Urinary bladder (tissue), 4 donors: Measurements from ENCODE around the gene SUPT20HL1. TPM values are rescaled to one million over a fixed set of nuclear protein-coding genes. Genes with fewer than 3 reads are reported as not detected.
A peak's percentile ranks its signal among the peaks of the same experiment; 100 is the strongest.

Experiments
- DNase-seq: peaks from one replicate; pipeline ENCODE4 v3.0.0-alpha.2; 2015; ENCODE audit errors: extremely low spot score
- H3K27ac ChIP-seq: one replicate; pipeline ENCODE4 v1.5.1; 2013; ENCODE audit warnings: low read depth, mild to moderate bottlenecking, moderate library complexity
- H3K36me3 ChIP-seq: one replicate; pipeline ENCODE4 v1.6.1; 2013; ENCODE audit warnings: mild to moderate bottlenecking, moderate library complexity; ENCODE audit not compliant: insufficient read depth
- H3K4me1 ChIP-seq: one replicate; pipeline ENCODE4 v1.6.1; 2013; ENCODE audit warnings: mild to moderate bottlenecking, moderate library complexity; ENCODE audit not compliant: insufficient read depth
- H3K4me3 ChIP-seq: one replicate; pipeline ENCODE4 v1.5.1; 2013; ENCODE audit warnings: low read depth, low read length
- WGBS: extraction: QIAGEN DNeasy Blood & Tissue Kit; methylation state at CpG from one replicate; pipeline ENCODE4 v1.1.7; 2013; 5-methylcytosine and 5-hydroxymethylcytosine counted together
- polyA plus RNA-seq: library from polyadenylated mRNA; stranded (reverse); fragments of 200-250 nt; gene quantifications from one replicate; pipeline ENCODE4 v1.2.3, GENCODE V29; 2013
- total RNA-seq: library from RNA; depleted of rRNA; stranded (reverse); fragments of >200 nt; gene quantifications from one replicate; pipeline ENCODE4 v1.2.3, GENCODE V29; 2014
- donor health status: healthy with polysubstance abuse.
- donor health status: healthy.

The SUPT20HL1 gene
- total and polyA plus RNA-seq, 2 donors, result 0.04 to 0.16 TPM

- no peak overlapping the region for H3K27ac ChIP-seq
- no peak overlapping the region for H3K4me3 ChIP-seq
- WGBS, result 0% methylated on average over 4 of the region's 4 CpGs
- DNase-seq, result peak; percentile 23
- no peaks in the 10 kb centered on the region for H3K4me1 ChIP-seq
- H3K36me3 ChIP-seq, result no peaks in the 10 kb centered on the region
These were observed 35.3 kb downstream of the SUPT20HL1 start for GRCh38 chrX:24395775-24396174.

GRCh38 chrX:24396236-24396930, 35.9 kb downstream of the SUPT20HL1 start:
- no peak overlapping the region for H3K27ac ChIP-seq
- 50% methylated on average over 5 of the region's 5 CpGs for WGBS
- DNase-seq, result no peak
- no peak overlapping the region for H3K4me3 ChIP-seq
- H3K36me3 ChIP-seq, result no peaks in the 10 kb centered on the region
- H3K4me1 ChIP-seq, result no peaks in the 10 kb centered on the region

- Histone ChIP-seq H3K36me3 (no peaks in the 10 kb centered on the region), H3K4me3 (no peak overlapping the region), H3K4me1 (no peaks in the 10 kb centered on the region), H3K27ac (no peak overlapping the region)
- no peak for DNase-seq
- 18% methylated on average over 1 of the region's 1 CpG for whole genome bisulfite sequencing
These were observed 36.5 kb downstream of the SUPT20HL1 start for GRCh38 chrX:24396931-24397279.

- Histone ChIP-seq H3K36me3 (no peaks in the 10 kb centered on the region), H3K27ac (no peak overlapping the region)
- no peak for DNase-seq
These were observed 38.3 kb downstream of the SUPT20HL1 start for GRCh38 chrX:24398766-24399165.

DNA sequence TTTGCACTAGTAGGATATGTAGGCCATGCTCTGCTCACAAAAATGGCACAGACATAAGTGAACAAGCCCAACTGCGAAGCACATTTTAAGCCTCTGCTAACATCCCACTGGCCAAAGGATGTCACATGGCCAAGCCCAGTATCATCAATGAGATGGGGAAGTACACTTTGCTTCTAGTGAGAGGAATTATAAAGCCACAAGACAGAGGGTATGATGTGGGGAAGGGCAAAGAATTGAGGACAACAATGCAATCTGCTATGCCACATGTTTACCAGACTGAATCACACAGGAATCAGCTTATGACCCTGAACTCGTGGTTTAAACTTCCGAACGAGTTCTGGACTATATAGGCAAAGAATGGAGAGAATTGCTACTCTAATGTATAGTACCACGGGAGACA, 39.1 kb downstream of the SUPT20HL1 start:
- WGBS, result 89% methylated on average over 5 of the region's 5 CpGs
- H3K27ac ChIP-seq, result no peak overlapping the region
- DNase-seq, result no peak

More at GRCh38 chrX:24398766-24399165, 38.3 kb downstream of the SUPT20HL1 start:
- Histone ChIP-seq H3K4me1 (no peaks in the 10 kb centered on the region), H3K4me3 (no peak overlapping the region)
- WGBS, result 94% methylated on average over 2 of the region's 2 CpGs

DNA sequence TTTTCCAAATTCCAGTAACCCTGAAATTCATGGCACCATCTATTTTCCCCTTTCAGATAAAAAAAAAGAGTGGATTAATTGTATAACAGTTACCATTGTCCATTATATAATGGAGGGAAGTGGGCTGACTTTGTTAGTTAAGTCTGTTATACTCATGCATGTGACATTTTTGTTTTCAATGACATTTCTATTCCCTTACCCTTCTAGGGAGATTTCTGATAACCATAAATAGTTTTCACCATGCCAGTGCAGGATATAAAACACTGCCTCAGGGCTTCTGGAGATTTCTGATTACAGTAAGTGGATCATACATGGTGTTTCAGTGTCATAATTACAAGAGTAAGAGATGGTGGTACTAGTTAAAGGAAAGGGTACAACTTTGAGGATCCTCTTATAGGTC, 45.5 kb downstream of the SUPT20HL1 start:
- Histone ChIP-seq H3K36me3 (no peaks in the 10 kb centered on the region), H3K27ac (no peak overlapping the region), H3K4me1 (no peaks in the 10 kb centered on the region), H3K4me3 (no peak overlapping the region)
- DNase-seq, result no peak

More for the DNA sequence above, 39.1 kb downstream of the SUPT20HL1 start:
- H3K4me3 ChIP-seq, result no peak overlapping the region
- no peaks in the 10 kb centered on the region for H3K36me3 ChIP-seq
- no peaks in the 10 kb centered on the region for H3K4me1 ChIP-seq

Other genes starting within 250 kb of the SUPT20HL1 start
- gene ZFX, start 210.9 kb upstream of the SUPT20HL1 start, total RNA-seq, result 112 TPM
- gene ZFX, start 210.9 kb upstream of the SUPT20HL1 start, polyA plus RNA-seq, result 14.0 TPM
- not detected for gene SUPT20HL2, start 46.6 kb upstream of the SUPT20HL1 start, total RNA-seq
- gene SUPT20HL2, start 46.6 kb upstream of the SUPT20HL1 start, polyA plus RNA-seq, result 0.06 TPM
- gene PDK3, start 104.6 kb downstream of the SUPT20HL1 start, total RNA-seq, result 21.5 TPM
- 8.4 TPM for gene PDK3, start 104.6 kb downstream of the SUPT20HL1 start, polyA plus RNA-seq